Measurements from ENCODE around the gene KCNQ1.

Gene KCNQ1

GRCh38 chr11:2763984-2764383, 319.2 kb downstream of the KCNQ1 start:
- H3K4me3 ChIP-seq (ENCODE audit: low read depth, low read length), result no peak overlapping the region
- H3K27me3 ChIP-seq (ENCODE audit: control insufficient read depth, insufficient read depth, low read length), result peaks cover 66% of the 10 kb centered on the region
- H3K4me1 ChIP-seq (ENCODE audit: control insufficient read depth, insufficient read depth, low read length), result no peaks in the 10 kb centered on the region
- H3K27ac ChIP-seq (ENCODE audit: low read depth, low read length), result no peak overlapping the region
- H3K9ac ChIP-seq (ENCODE audit: low read depth, low read length), result no peak overlapping the region
- H3K9me3 ChIP-seq (ENCODE audit: control insufficient read depth, insufficient read depth, low read length), result no peaks in the 10 kb centered on the region
- H3K36me3 ChIP-seq (ENCODE audit: control insufficient read depth, insufficient read depth, low read length), result no peaks in the 10 kb centered on the region

- peaks cover 71% of the 10 kb centered on the region for H3K27me3 ChIP-seq (ENCODE audit: control insufficient read depth, insufficient read depth, low read length)
Measured at GRCh38 chr11:2765491-2765890, 320.7 kb downstream of the KCNQ1 start.

GRCh38 chr11:2766166-2766565, 321.4 kb downstream of the KCNQ1 start:
- peaks cover 71% of the 10 kb centered on the region for H3K27me3 ChIP-seq (ENCODE audit: control insufficient read depth, insufficient read depth, low read length)

More at GRCh38 chr11:2765491-2765890, 320.7 kb downstream of the KCNQ1 start:
- no peaks in the 10 kb centered on the region for H3K36me3 ChIP-seq (ENCODE audit: control insufficient read depth, insufficient read depth, low read length)
- H3K4me1 ChIP-seq (ENCODE audit: control insufficient read depth, insufficient read depth, low read length), result no peaks in the 10 kb centered on the region
- H3K27ac ChIP-seq (ENCODE audit: low read depth, low read length), result no peak overlapping the region
- H3K9me3 ChIP-seq (ENCODE audit: control insufficient read depth, insufficient read depth, low read length), result no peaks in the 10 kb centered on the region
- H3K4me3 ChIP-seq (ENCODE audit: low read depth, low read length), result no peak overlapping the region
- no peak overlapping the region for H3K9ac ChIP-seq (ENCODE audit: low read depth, low read length)

GRCh38 chr11:2767071-2767470, 322.3 kb downstream of the KCNQ1 start:
- no peak overlapping the region for H3K27ac ChIP-seq (ENCODE audit: low read depth, low read length)
- no peaks in the 10 kb centered on the region for H3K4me1 ChIP-seq (ENCODE audit: control insufficient read depth, insufficient read depth, low read length)
- H3K9ac ChIP-seq (ENCODE audit: low read depth, low read length), result no peak overlapping the region
- no peaks in the 10 kb centered on the region for H3K9me3 ChIP-seq (ENCODE audit: control insufficient read depth, insufficient read depth, low read length)
- H3K36me3 ChIP-seq (ENCODE audit: control insufficient read depth, insufficient read depth, low read length), result no peaks in the 10 kb centered on the region
- H3K4me3 ChIP-seq (ENCODE audit: low read depth, low read length), result no peak overlapping the region
- H3K27me3 ChIP-seq (ENCODE audit: control insufficient read depth, insufficient read depth, low read length), result peaks cover 72% of the 10 kb centered on the region

More at GRCh38 chr11:2766166-2766565, 321.4 kb downstream of the KCNQ1 start:
- Histone ChIP-seq H3K27ac (ENCODE audit: low read depth, low read length) (no peak overlapping the region), H3K9ac (ENCODE audit: low read depth, low read length) (no peak overlapping the region), H3K4me1 (ENCODE audit: control insufficient read depth, insufficient read depth, low read length) (no peaks in the 10 kb centered on the region), H3K9me3 (ENCODE audit: control insufficient read depth, insufficient read depth, low read length) (no peaks in the 10 kb centered on the region), H3K36me3 (ENCODE audit: control insufficient read depth, insufficient read depth, low read length) (no peaks in the 10 kb centered on the region), H3K4me3 (ENCODE audit: low read depth, low read length) (no peak overlapping the region)

- Histone ChIP-seq H3K4me1 (ENCODE audit: control insufficient read depth, insufficient read depth, low read length) (no peaks in the 10 kb centered on the region), H3K27me3 (ENCODE audit: control insufficient read depth, insufficient read depth, low read length) (peaks cover 75% of the 10 kb centered on the region), H3K9me3 (ENCODE audit: control insufficient read depth, insufficient read depth, low read length) (no peaks in the 10 kb centered on the region), H3K36me3 (ENCODE audit: control insufficient read depth, insufficient read depth, low read length) (no peaks in the 10 kb centered on the region), H3K4me3 (ENCODE audit: low read depth, low read length) (no peak overlapping the region), H3K9ac (ENCODE audit: low read depth, low read length) (no peak overlapping the region), H3K27ac (ENCODE audit: low read depth, low read length) (no peak overlapping the region)
Measured at GRCh38 chr11:2767801-2768200, 323.0 kb downstream of the KCNQ1 start.

GRCh38 chr11:2768471-2769408, 323.9 kb downstream of the KCNQ1 start:
- H3K9me3 ChIP-seq (ENCODE audit: control insufficient read depth, insufficient read depth, low read length), result no peaks in the 10 kb centered on the region
- no peak overlapping the region for H3K9ac ChIP-seq (ENCODE audit: low read depth, low read length)
- no peaks in the 10 kb centered on the region for H3K36me3 ChIP-seq (ENCODE audit: control insufficient read depth, insufficient read depth, low read length)
- peaks cover 81% of the 10 kb centered on the region for H3K27me3 ChIP-seq (ENCODE audit: control insufficient read depth, insufficient read depth, low read length)
- H3K4me3 ChIP-seq (ENCODE audit: low read depth, low read length), result no peak overlapping the region
- no peaks in the 10 kb centered on the region for H3K4me1 ChIP-seq (ENCODE audit: control insufficient read depth, insufficient read depth, low read length)
- no peak overlapping the region for H3K27ac ChIP-seq (ENCODE audit: low read depth, low read length)

- Histone ChIP-seq H3K27ac (ENCODE audit: low read depth, low read length) (no peak overlapping the region), H3K9ac (ENCODE audit: low read depth, low read length) (no peak overlapping the region), H3K4me3 (ENCODE audit: low read depth, low read length) (no peak overlapping the region), H3K36me3 (ENCODE audit: control insufficient read depth, insufficient read depth, low read length) (no peaks in the 10 kb centered on the region), H3K9me3 (ENCODE audit: control insufficient read depth, insufficient read depth, low read length) (no peaks in the 10 kb centered on the region), H3K4me1 (ENCODE audit: control insufficient read depth, insufficient read depth, low read length) (no peaks in the 10 kb centered on the region), H3K27me3 (ENCODE audit: control insufficient read depth, insufficient read depth, low read length) (peaks cover 85% of the 10 kb centered on the region)
Measured at GRCh38 chr11:2769409-2770095, 324.7 kb downstream of the KCNQ1 start.

- Histone ChIP-seq H3K27me3 (ENCODE audit: control insufficient read depth, insufficient read depth, low read length) (peaks cover 82% of the 10 kb centered on the region), H3K27ac (ENCODE audit: low read depth, low read length) (no peak overlapping the region), H3K36me3 (ENCODE audit: control insufficient read depth, insufficient read depth, low read length) (no peaks in the 10 kb centered on the region), H3K4me1 (ENCODE audit: control insufficient read depth, insufficient read depth, low read length) (no peaks in the 10 kb centered on the region), H3K9me3 (ENCODE audit: control insufficient read depth, insufficient read depth, low read length) (no peaks in the 10 kb centered on the region), H3K9ac (ENCODE audit: low read depth, low read length) (no peak overlapping the region), H3K4me3 (ENCODE audit: low read depth, low read length) (no peak overlapping the region)
Measured at GRCh38 chr11:2770096-2770751, 325.4 kb downstream of the KCNQ1 start.

GRCh38 chr11:2770761-2771301, 326.0 kb downstream of the KCNQ1 start:
- H3K36me3 ChIP-seq (ENCODE audit: control insufficient read depth, insufficient read depth, low read length), result no peaks in the 10 kb centered on the region
- H3K4me3 ChIP-seq (ENCODE audit: low read depth, low read length), result no peak overlapping the region
- no peaks in the 10 kb centered on the region for H3K9me3 ChIP-seq (ENCODE audit: control insufficient read depth, insufficient read depth, low read length)
- H3K27me3 ChIP-seq (ENCODE audit: control insufficient read depth, insufficient read depth, low read length), result peaks cover 80% of the 10 kb centered on the region
- H3K4me1 ChIP-seq (ENCODE audit: control insufficient read depth, insufficient read depth, low read length), result no peaks in the 10 kb centered on the region
- no peak overlapping the region for H3K27ac ChIP-seq (ENCODE audit: low read depth, low read length)
- H3K9ac ChIP-seq (ENCODE audit: low read depth, low read length), result no peak overlapping the region

GRCh38 chr11:2771758-2772466, 327.1 kb downstream of the KCNQ1 start:
- H3K4me1 ChIP-seq (ENCODE audit: control insufficient read depth, insufficient read depth, low read length), result no peaks in the 10 kb centered on the region
- no peak overlapping the region for H3K9ac ChIP-seq (ENCODE audit: low read depth, low read length)
- H3K9me3 ChIP-seq (ENCODE audit: control insufficient read depth, insufficient read depth, low read length), result no peaks in the 10 kb centered on the region
- no peak overlapping the region for H3K27ac ChIP-seq (ENCODE audit: low read depth, low read length)
- no peak overlapping the region for H3K4me3 ChIP-seq (ENCODE audit: low read depth, low read length)
- peaks cover 70% of the 10 kb centered on the region for H3K27me3 ChIP-seq (ENCODE audit: control insufficient read depth, insufficient read depth, low read length)
- no peaks in the 10 kb centered on the region for H3K36me3 ChIP-seq (ENCODE audit: control insufficient read depth, insufficient read depth, low read length)
